A549 (cell line): ENCODE results near the gene AMDHD2. TPM values are rescaled to one million over a fixed set of nuclear protein-coding genes. Genes with fewer than 3 reads are reported as not detected.
A peak's percentile ranks its signal among the peaks of the same experiment; 100 is the strongest.
"Not testable (repeated sequence)": the region's sequence is repeated elsewhere in the genome, so short reads cannot be mapped to it uniquely, and the experiment has no call there.

ENCODE experiments used
- ATAC-seq, 2 experiments: fragments of 200-7000 bp in 1 of 2; fragments of >200 bp in 1 of 2; cut with Nextera tagmentation in 1 of 2; cut with Tn5 transposase in 1 of 2; 3 replicates each; pipeline versions ENCODE4 v1.8.0 to v1.9.1; 2018 to 2020; ENCODE audit warnings: mild to moderate bottlenecking in 1 of 2, moderate library complexity in 1 of 2
- CTCF ChIA-PET: fragments of 300-600 bp; sonication (Branson Sonifier 250); formaldehyde crosslinking; extraction: SDS; loops from one replicate; lab custom pipeline; 2021; ENCODE audit warnings: antibody characterized with exemption, inconsistent platforms; lab: Yijun Ruan, JAX
- POLR2A ChIA-PET: fragments of 350-600 bp; formaldehyde crosslinking; extraction: SDS; loops from one replicate; lab custom pipeline; 2021; ENCODE audit warnings: antibody characterized with exemption, inconsistent platforms; lab: Yijun Ruan, JAX
- DNase-seq, 2 experiments: peaks; one replicate each; pipeline versions ENCODE4 v3.0.0 to v3.0.0-alpha.2; 2011 to 2016; ENCODE audit warnings: low read depth in 1 of 2, low spot score in 1 of 2
- FAIRE-seq: peaks from 2 replicates; lab custom pipeline; 2011; peaks lifted over from hg19 to GRCh38; lab: Jason Lieb, UNC
- H3K27ac ChIP-seq, 2 experiments: fragments of >200 bp; sonication (Bioruptor Twin); formaldehyde crosslinking; 3 replicates each; pipeline ENCODE4 v1.5.1; 2016 to 2017
- H3K4me1 ChIP-seq: fragments of >200 bp; sonication (Bioruptor Twin); formaldehyde crosslinking; 3 replicates; pipeline ENCODE4 v1.6.1; 2016
- H3K4me2 ChIP-seq: fragments of >200 bp; sonication (Bioruptor Twin); formaldehyde crosslinking; 3 replicates; pipeline ENCODE4 v1.6.1; 2016
- H3K4me3 ChIP-seq: fragments of >200 bp; sonication (Bioruptor Twin); formaldehyde crosslinking; 3 replicates; pipeline ENCODE4 v1.5.1; 2016
- H3K9me3 ChIP-seq: fragments of >200 bp; sonication (Bioruptor Twin); formaldehyde crosslinking; 3 replicates; pipeline ENCODE4 v1.6.1; 2016
- CTCF ChIP-seq: fragments of >200 bp; sonication (Bioruptor Twin); formaldehyde crosslinking; IDR thresholded peaks from 3 replicates; pipeline ENCODE4 v1.5.1; 2016
- RAD21 ChIP-seq, 2 experiments: fragments of >200 bp in 1 of 2; sonication (Bioruptor Twin) in 1 of 2; formaldehyde crosslinking in 1 of 2; IDR thresholded peaks in 1 of 2; conservative IDR thresholded peaks in 1 of 2; 2 replicates in 1 of 2; 3 replicates in 1 of 2; pipeline ENCODE4 v1.6.1; 2012 to 2018; ENCODE audit warnings: inconsistent platforms in 1 of 2
- WGBS: methylation state at CpG from one replicate; pipeline ENCODE4 v1.1.6; 2017; ENCODE audit errors: missing lambda C conversion rate; 5-methylcytosine and 5-hydroxymethylcytosine counted together
- polyA plus RNA-seq, 4 experiments: library from polyadenylated mRNA; depleted of rRNA in 3 of 4; stranded (reverse); fragments of >200 nt; fragmentation: RNase III in 1 of 4; extraction: RNeasy Plus Mini Kit Qiagen cat#74134 plus additional on column Dnase treatment in 1 of 4; gene quantifications; 2 replicates in 3 of 4; 3 replicates in 1 of 4; pipeline ENCODE4 v1.2.3, GENCODE V29; 2011 to 2017

AMDHD2 gene
- polyA plus RNA-seq, 2 of the 4 experiments (the other 2 are of a cell fraction), result 6.6 to 28.8 TPM

- H3K27ac ChIP-seq, H3K4me1 ChIP-seq, H3K4me3 ChIP-seq, DNase-seq, POLR2A ChIA-PET, H3K4me2 ChIP-seq, FAIRE-seq, H3K9me3 ChIP-seq, CTCF ChIA-PET: not testable (repeated sequence)
- ATAC-seq, result peak; percentile 89 to 97
- peak in 1 of 2 experiments; percentile 40; a peak in 1 of 5 replicates for TF ChIP-seq RAD21 (conservative IDR thresholded peaks at IDR 0.05 in 1 of 2, IDR thresholded peaks at IDR 0.05 in 1 of 2)
- TF ChIP-seq CTCF, result peak; percentile 18; the same call in 1 of the 3 replicates
- WGBS, result no CpG with 5 or more reads among the region's 4 CpGs
Measured at GRCh38 chr16:2560798-2561133, 40.6 kb downstream of the AMDHD2 start.

DNA sequence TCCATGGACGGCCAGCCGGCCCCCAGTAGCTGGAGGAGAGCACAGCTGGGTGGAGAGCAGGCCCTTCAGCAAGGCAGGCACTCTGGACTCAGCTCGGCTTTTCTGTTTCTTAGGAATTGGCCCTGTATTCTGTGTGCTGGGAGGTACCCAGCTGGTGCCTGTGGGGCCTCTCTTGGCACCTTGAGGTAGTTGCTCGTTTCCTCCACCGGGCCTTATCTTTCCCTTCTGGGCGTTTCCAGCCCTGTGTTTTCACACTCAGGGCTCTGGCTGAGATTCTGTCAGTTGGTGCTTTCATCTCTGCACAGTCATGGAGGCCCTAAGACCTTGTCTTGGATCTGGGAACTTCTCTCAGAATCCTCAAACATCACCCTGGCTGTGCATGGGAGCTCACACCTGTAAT lies 47.3 kb downstream of the AMDHD2 start:
- H3K4me3 ChIP-seq, H3K4me2 ChIP-seq, POLR2A ChIA-PET, CTCF ChIA-PET, H3K27ac ChIP-seq, DNase-seq, H3K9me3 ChIP-seq, H3K4me1 ChIP-seq, ATAC-seq, FAIRE-seq: not testable (repeated sequence)
- no CpG with 5 or more reads among the region's 6 CpGs for WGBS

DNA sequence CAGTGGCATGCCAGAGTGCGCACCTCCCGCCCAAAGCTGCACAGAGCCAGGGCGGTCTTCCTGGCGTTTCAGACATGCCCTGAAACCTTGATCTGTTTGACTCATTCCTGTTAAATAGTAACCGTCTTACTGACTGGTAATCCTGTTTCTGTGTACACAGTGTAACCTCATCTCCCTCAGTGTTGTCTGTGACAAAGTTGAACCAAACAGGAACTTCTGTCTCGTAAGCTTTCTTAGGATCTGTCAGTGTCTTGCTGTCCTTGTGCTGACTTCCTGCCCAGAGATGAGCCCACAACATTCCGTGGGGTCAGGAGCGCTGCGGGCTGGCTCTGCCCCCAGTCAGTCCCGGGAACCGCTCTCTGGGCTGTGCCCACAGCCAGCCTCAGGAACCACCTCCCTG lies 48.4 kb downstream of the AMDHD2 start:
- POLR2A ChIA-PET, DNase-seq, H3K4me1 ChIP-seq, CTCF ChIA-PET, H3K4me3 ChIP-seq, H3K27ac ChIP-seq, H3K9me3 ChIP-seq, H3K4me2 ChIP-seq: not testable (repeated sequence)
- FAIRE-seq, result peak; percentile 100
- ATAC-seq, result peak; percentile 98
- no CpG with 5 or more reads among the region's 11 CpGs for WGBS

DNA sequence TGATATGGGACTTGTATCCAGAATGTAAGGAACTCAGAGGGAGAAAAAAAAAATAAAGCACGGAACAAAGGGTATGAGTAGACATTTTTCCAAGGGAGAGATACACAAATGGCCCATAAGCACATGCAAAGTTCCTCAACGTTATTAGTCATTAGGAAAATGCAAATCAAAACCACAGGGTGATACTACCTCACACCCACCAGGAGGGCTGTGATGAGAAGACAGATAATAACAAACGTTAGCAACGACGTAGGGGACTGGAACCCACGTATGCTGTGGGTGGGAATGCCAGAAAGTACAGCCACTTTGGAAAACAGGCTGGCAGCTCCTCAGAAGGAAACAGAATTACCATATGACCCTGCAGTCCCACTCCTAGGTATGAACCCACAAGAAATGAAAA lies 52.5 kb downstream of the AMDHD2 start:
- H3K4me1 ChIP-seq, H3K9me3 ChIP-seq, CTCF ChIA-PET, H3K4me2 ChIP-seq, ATAC-seq, FAIRE-seq, H3K4me3 ChIP-seq, DNase-seq, POLR2A ChIA-PET, H3K27ac ChIP-seq: not testable (repeated sequence)
- no CpG with 5 or more reads among the region's 6 CpGs for WGBS

DNA sequence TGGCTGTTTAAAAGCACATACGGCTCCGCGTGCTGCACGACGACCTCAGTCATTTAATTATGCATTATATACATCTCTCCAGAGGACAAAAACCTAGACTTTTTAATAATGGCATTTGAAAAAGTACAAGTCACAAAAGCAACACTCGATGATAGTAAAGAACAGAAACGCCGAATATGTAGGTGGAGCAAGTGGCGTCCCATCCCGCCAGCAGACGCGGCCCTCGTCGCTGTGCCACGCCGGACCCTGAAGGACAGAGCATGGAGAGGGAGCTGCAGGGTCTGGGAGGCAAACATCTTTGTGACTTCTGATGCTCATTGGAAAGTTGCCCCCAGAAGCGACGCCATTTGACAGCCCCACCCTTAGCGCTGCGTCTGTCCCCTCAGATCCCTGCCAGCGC lies 55.7 kb downstream of the AMDHD2 start:
- H3K4me1 ChIP-seq, ATAC-seq, CTCF ChIA-PET, H3K4me3 ChIP-seq, DNase-seq, FAIRE-seq, H3K27ac ChIP-seq, POLR2A ChIA-PET, H3K4me2 ChIP-seq, H3K9me3 ChIP-seq: not testable (repeated sequence)
- WGBS, result 90% methylated on average over 17 of the region's 21 CpGs

DNA sequence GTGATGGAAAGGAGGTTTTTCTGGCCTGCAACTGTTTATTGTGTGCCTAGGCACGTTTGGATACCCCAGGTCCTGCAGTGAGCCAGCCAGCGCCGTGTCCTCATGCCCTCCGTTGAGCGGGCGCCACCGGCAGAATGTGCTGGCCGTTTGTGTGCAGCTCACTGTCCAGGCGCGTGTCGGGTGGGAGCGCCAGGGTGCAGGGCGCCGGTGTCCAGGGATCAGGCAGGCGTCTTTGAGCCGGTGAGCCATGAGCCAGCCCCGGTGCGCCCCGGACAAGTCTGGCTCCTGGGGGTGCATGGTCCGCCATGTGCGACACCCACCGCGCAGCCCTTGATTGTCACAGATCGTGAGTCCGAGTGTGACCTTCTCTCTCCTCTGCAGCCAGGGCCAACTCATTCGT lies 56.9 kb downstream of the AMDHD2 start:
- 100% methylated on average over 1 of the region's 26 CpGs for WGBS
- CTCF ChIA-PET, POLR2A ChIA-PET, H3K9me3 ChIP-seq, DNase-seq, H3K4me2 ChIP-seq, H3K27ac ChIP-seq, H3K4me3 ChIP-seq, H3K4me1 ChIP-seq, ATAC-seq, FAIRE-seq: not testable (repeated sequence)

GRCh38 chr16:2578905-2579304 lies 58.7 kb downstream of the AMDHD2 start:
- FAIRE-seq, CTCF ChIA-PET, DNase-seq, H3K4me1 ChIP-seq, H3K4me3 ChIP-seq, H3K9me3 ChIP-seq, ATAC-seq, H3K4me2 ChIP-seq, H3K27ac ChIP-seq, POLR2A ChIA-PET: not testable (repeated sequence)
- no CpG with 5 or more reads among the region's 12 CpGs for WGBS

GRCh38 chr16:2580143-2580542 lies 60.0 kb downstream of the AMDHD2 start:
- FAIRE-seq, result peak; percentile 18
- H3K27ac ChIP-seq, CTCF ChIA-PET, H3K4me3 ChIP-seq, POLR2A ChIA-PET, H3K9me3 ChIP-seq, H3K4me1 ChIP-seq, H3K4me2 ChIP-seq, DNase-seq: not testable (repeated sequence)
- ATAC-seq, result peak; percentile 57 to 81; a peak in 4 of 6 replicates
- 52% methylated on average over 4 of the region's 11 CpGs for WGBS

- DNase-seq, H3K4me1 ChIP-seq, ATAC-seq, POLR2A ChIA-PET, FAIRE-seq, H3K9me3 ChIP-seq, H3K4me3 ChIP-seq, H3K27ac ChIP-seq, CTCF ChIA-PET, H3K4me2 ChIP-seq: not testable (repeated sequence)
- no CpG with 5 or more reads among the region's 21 CpGs for WGBS
Measured at GRCh38 chr16:2580818-2581217, 60.6 kb downstream of the AMDHD2 start.
